ENCODE data around the gene NUP210L.

DNA sequence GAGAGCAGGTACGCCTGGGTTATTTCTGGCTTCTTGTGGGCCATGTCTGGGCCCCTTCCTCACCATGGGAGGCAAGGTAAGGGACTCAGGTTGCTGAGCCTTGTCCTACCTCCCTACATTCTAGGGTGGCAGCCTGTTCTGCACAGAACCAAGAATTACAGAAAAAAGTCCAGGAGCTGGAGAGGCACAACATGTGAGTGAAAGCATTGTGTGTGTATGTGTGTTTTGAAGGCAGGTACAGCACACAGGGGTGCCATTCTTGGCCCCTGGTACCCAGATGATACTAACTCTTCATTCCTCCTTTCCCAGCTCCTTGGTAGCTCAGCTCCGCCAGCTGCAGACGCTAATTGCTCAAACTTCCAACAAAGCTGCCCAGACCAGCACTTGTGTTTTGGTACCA is 181.8 kb downstream of the NUP210L start:
- TF ChIP-seq, protein P1, sequence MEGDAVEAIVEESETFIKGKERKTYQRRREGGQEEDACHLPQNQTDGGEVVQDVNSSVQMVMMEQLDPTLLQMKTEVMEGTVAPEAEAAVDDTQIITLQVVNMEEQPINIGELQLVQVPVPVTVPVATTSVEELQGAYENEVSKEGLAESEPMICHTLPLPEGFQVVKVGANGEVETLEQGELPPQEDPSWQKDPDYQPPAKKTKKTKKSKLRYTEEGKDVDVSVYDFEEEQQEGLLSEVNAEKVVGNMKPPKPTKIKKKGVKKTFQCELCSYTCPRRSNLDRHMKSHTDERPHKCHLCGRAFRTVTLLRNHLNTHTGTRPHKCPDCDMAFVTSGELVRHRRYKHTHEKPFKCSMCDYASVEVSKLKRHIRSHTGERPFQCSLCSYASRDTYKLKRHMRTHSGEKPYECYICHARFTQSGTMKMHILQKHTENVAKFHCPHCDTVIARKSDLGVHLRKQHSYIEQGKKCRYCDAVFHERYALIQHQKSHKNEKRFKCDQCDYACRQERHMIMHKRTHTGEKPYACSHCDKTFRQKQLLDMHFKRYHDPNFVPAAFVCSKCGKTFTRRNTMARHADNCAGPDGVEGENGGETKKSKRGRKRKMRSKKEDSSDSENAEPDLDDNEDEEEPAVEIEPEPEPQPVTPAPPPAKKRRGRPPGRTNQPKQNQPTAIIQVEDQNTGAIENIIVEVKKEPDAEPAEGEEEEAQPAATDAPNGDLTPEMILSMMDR (IDR thresholded peaks at IDR 0.05), result no peak
- TF ChIP-seq POLR2A (IDR thresholded peaks at IDR 0.05) (no peak), EP300 (IDR thresholded peaks at IDR 0.05) (no peak)
